ENCODE measurements around the gene DNAJC12. TPM values are rescaled to one million over a fixed set of nuclear protein-coding genes. Genes with fewer than 3 reads are reported as not detected.

The DNAJC12 gene
- total and polyA plus RNA-seq, 10 donors: 0.43 to 2.0 (median 0.74) TPM; not detected in 1

- Histone ChIP-seq H3K27ac (no peak overlapping the region), H3K4me3 (no peak overlapping the region), H3K4me1 (peaks cover 4 to 19% (median 12%) of the 10 kb centered on the region in 6 donors), H3K36me3 (no peaks in the 10 kb centered on the region), H3K27me3 (replicated peaks in 1 of 7) (no peaks in the 10 kb centered on the region), H3K9me3 (no peaks in the 10 kb centered on the region)
- no peak for DNase-seq
- intact Hi-C loops (cut with DNase I; ENCODE audit: low total_unique reads): loop anchor here (10.0 kb wide), 2 partner anchors 354 to 454 kb away; no protein-coding TSS in a partner anchor
- WGBS, 5 donors: 86 to 95% (median 90%) methylated on average over 2 of the region's 2 CpGs
- TF ChIP-seq POLR2AphosphoS5 (IDR thresholded peaks at IDR 0.05) (no peak), POLR2A (IDR thresholded peaks at IDR 0.05) (no peak), CTCF (IDR thresholded peaks at IDR 0.05 in 8 of 11, conservative IDR thresholded peaks at IDR 0.05 in 3 of 11) (no peak)
These were observed 13.2 kb upstream of the DNAJC12 start for GRCh38 chr10:67851186-67851585.

GRCh38 chr10:67849331-67850011, 11.5 kb upstream of the DNAJC12 start:
- H3K9me3 ChIP-seq: no peaks in the 10 kb centered on the region

GRCh38 chr10:67843284-67843683, 5.3 kb upstream of the DNAJC12 start:
- Histone ChIP-seq H3K27me3 (replicated peaks in 1 of 7) (no peaks in the 10 kb centered on the region), H3K4me1 (no peaks in the 10 kb centered on the region), H3K9me3 (peaks cover 0 to 17% (median 6%) of the 10 kb centered on the region in 8 donors), H3K27ac (no peak overlapping the region), H3K4me3 (no peak overlapping the region), H3K36me3 (no peaks in the 10 kb centered on the region)
- 86 to 97% (median 88%) methylated on average over 2 of the region's 2 CpGs for WGBS, 5 donors
- no peak for DNase-seq
- intact Hi-C loops (cut with DNase I; ENCODE audit: low total_unique reads): no loop called here
- TF ChIP-seq POLR2AphosphoS5 (IDR thresholded peaks at IDR 0.05) (no peak), CTCF (IDR thresholded peaks at IDR 0.05 in 8 of 11, conservative IDR thresholded peaks at IDR 0.05 in 3 of 11) (no peak), POLR2A (IDR thresholded peaks at IDR 0.05) (no peak)

More at GRCh38 chr10:67849331-67850011, 11.5 kb upstream of the DNAJC12 start:
- Histone ChIP-seq H3K27ac (peak overlapping the region; percentile 87 to 94 (median 90)), H3K4me3 (peak overlapping the region; percentile 45 to 91 (median 58)), H3K36me3 (no peaks in the 10 kb centered on the region), H3K4me1 (peaks cover 4 to 11% (median 10%) of the 10 kb centered on the region in 6 donors), H3K27me3 (replicated peaks in 1 of 7) (no peaks in the 10 kb centered on the region)
- TF ChIP-seq CTCF (IDR thresholded peaks at IDR 0.05 in 8 of 11, conservative IDR thresholded peaks at IDR 0.05 in 3 of 11) (peak in 7 of 11 experiments; percentile 10 to 45 (median 12)), POLR2A (IDR thresholded peaks at IDR 0.05) (peak in 1 of 3 donors; percentile 23), POLR2AphosphoS5 (IDR thresholded peaks at IDR 0.05) (peak; percentile 67 to 95 (median 88))
- DNase-seq: peak; percentile 98
- intact Hi-C loops (cut with DNase I; ENCODE audit: low total_unique reads): loop anchor here (10.0 kb wide), 2 partner anchors 355 to 455 kb away; no protein-coding TSS in a partner anchor
- 0 to 2% (median 1%) methylated on average over 35 to 36 of the region's 36 CpGs for WGBS, 5 donors

- TF ChIP-seq POLR2A (IDR thresholded peaks at IDR 0.05): no peak
- TF ChIP-seq POLR2AphosphoS5 (IDR thresholded peaks at IDR 0.05): no peak
- TF ChIP-seq CTCF (IDR thresholded peaks at IDR 0.05 in 8 of 11, conservative IDR thresholded peaks at IDR 0.05 in 3 of 11): no peak
- H3K27me3 ChIP-seq (replicated peaks in 1 of 7): no peaks in the 10 kb centered on the region
- DNase-seq: no peak
- H3K9me3 ChIP-seq: peaks cover 0 to 17% (median 6%) of the 10 kb centered on the region in 8 donors
- peaks cover 0 to 4% (median 2%) of the 10 kb centered on the region in 6 donors for H3K4me1 ChIP-seq
- H3K27ac ChIP-seq: no peak overlapping the region
- intact Hi-C loops (cut with DNase I; ENCODE audit: low total_unique reads): no loop called here
- no peak overlapping the region for H3K4me3 ChIP-seq
- H3K36me3 ChIP-seq: no peaks in the 10 kb centered on the region
These were observed 3.7 kb upstream of the DNAJC12 start for GRCh38 chr10:67841737-67842136.

Data from spleen (tissue), 11 donors.